Activated CD8-positive, alpha-beta memory T cell treated with anti-CD3 and anti-CD28 coated beads for 1 hour (primary cell): Measurements from ENCODE around the gene SLC38A4.

ENCODE experiments used
- DNase-seq, 2 donors: peaks; one replicate each; pipeline ENCODE4 v3.0.0-alpha.2; 2020; ENCODE audit warnings: low read depth in 1 of 2; ENCODE audit errors: extremely low read depth in 1 of 2

Gene SLC38A4

DNA sequence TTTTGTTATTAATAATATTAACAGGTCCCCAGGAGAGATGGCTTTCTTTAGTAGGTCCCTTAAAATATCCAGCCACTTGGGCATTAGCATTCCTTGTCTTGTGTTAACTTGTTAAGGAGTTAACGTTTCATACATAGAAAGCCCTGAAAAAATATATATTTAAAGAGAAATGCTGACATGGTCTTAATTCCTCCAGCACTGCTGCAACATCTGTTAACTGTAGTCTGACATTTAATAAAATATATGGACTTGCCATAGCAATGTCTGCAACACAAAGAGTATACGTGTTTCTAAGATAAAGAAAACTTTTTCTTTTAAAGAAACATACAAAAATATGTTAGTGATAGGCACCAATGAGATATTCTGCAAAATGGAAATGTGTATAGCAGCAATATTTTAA, 10.0 kb downstream of the SLC38A4 start:
- DNase-seq: no peak

DNA sequence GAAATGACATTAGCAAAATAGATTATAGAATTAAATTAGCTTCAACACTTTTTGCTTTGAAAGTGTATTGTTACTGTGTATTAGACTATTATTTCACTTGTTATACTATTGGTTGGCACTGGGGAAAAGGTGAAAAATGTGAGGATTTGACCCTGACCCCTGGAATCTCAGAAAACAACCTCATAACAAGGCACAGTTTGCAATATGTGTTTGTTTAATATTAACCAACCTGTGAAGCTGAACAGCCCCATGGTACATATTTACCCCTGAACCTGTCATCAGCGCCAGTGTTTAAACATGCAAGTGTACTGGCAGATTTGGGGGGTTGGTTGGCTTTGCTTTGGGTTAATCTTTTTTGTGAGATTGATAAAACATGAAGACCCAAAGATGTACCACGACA, 11.7 kb downstream of the SLC38A4 start:
- DNase-seq: no peak

DNA sequence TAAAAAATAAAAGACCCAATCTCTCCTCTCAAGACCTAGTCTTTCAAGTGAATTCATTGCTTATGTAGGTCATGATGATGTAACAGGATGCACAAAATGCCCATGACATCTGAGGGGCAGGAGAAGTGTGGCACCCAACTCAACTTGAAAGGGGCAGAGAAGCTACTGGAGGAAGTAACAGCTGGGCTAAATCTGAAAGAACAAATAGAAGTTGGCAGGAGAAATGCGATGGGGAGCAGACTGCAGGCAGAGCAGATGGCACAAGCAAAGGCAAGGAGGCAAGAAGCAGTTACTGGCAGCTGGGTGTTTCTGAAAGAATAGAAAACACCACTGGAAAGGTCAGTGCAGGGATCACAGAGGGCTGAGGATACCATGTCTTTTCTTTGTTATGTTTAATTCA, 14.6 kb downstream of the SLC38A4 start:
- no peak for DNase-seq

DNA sequence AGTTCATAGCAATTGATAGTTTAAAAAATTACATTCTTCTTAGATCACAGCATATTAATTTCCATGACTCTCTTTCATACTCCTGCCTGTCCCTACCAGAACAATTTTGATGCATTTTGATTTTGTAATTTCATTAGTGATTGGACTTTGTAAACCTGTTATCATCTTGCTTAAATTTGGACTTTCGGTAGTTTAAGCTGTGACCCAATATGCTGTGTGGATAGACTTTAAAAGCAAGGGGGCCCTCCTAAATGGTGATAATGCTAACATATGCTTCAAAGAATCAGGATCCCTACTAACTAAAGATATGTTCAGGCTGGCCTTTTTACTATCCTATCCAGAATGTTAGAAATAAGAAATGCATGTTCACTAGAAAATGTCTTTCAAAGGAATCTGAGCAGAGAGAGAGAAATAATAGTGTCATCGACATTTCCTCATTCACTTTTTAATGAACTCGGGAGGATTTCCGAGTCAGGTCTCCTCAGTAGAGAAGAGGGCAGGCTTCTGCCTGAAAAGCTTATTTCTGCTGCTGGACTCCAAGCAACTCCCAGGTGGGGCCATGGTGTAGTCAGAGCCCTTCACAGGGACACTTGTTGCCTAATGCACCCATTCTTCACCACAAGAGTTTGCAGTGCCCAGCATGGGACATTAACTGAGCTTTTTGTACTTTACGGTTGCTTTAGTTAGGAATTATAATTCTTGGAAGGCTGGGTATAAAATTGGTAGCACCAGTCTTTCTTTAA, 16.7 kb downstream of the SLC38A4 start:
- no peak for DNase-seq

DNA sequence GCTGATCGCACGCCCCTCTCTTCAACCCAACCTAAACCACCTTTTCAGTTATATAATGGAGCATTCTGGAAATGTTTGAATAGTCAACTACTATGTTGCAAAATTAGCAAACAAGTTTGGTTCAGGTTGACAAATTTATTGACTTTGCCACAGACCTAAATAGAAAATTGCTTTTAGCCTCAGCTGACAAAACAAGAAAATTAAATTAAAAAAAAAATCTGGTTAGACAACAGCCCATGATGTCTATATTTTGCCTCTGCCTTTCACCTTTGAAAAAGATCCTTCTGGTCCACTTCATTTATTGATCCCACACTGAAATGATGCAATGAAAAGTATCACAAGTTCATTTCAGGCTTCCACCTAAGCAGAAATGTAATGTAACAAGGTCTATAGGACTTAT, 17.5 kb downstream of the SLC38A4 start:
- DNase-seq: no peak

DNA sequence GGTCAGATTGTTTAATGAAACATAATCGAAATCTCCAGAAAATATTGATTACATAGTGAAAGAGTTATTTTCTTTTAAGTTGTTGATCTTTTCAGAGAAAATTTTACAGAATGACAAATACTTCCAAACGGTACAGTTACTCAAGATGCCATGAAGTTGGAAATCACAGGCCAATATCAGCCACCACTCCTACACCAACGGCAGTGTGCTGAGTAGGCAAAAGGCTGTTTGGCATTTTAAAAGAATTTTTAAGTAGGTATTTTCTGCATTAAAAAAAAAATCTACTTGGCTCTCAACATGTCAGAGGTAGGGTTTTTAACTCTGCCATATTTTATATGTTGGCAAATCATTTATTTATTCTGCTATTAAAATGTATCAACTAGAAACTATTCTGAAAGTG, 21.7 kb downstream of the SLC38A4 start:
- no peak for DNase-seq

DNA sequence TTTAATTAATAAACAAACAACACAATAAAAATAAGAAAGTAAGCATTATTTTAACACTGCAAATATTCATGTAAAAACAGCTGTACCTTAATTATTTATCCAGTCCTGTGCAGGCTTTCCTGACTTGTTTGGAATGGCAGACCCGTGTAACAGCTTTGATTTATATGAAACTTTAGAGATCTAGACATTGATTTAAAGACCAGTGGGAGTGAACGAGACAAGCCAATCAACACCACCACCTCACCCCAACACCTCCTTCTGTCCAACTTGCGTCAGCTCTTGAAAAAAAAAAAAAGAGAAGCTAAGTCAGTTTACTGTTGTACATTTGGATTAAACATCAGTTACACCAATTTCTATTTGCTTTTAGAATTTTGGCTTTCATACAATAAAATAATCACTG, 22.3 kb downstream of the SLC38A4 start:
- DNase-seq: no peak

DNA sequence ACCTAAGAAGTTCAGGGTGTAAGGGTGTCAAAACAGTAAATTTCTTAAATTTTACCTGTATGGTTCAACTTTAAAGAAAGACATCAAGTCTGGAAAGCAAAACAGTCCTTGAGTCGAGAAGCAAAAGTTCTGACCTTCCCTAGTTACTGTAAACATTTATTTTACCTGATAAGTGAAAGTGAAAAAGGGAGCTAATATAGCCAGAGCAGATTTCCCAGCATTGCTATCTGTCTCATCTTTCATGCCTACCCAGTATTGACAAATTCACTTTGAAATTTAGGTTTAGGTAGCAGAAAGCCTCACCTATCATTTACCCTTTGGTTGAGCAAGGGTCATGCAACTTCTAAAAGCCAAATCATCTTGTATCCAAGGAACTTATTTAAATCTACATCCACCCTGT, 24.5 kb downstream of the SLC38A4 start:
- DNase-seq: no peak

DNA sequence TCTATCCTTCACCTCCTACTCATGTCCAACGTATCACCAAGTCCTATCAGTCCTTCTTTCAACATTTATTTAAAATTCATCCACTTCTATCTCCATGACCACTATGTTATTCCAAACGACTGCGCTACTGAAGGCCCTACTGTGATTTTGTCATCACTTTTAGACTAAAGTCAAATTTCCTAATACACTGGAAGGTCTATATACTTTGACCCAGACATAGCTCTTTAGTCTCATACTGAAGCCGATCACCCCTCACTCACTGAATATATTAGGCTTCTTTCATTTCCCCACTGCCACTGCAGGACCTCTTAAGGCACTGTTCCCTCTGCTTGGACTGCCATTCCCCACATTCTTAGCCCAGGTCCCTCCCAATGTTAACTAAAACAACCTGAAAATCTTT, 25.6 kb downstream of the SLC38A4 start:
- no peak for DNase-seq

DNA sequence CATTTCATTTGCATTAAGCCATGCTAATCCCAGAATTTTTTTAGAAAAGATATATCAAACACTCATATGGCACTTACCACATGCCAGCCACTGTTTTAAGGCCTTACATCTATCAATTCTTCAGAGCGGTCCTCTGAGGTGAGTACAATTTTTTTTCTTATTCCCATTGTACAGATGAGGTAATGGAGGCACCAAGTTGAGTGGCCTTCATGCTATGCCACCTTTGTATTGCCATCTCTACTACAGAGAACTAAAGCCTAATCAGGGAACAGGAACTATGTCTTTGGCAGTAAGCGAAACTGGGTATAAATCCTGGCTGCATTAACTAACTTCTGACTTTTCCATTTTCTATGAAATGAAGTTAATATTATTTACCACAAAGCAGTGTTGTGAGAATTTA, 27.1 kb downstream of the SLC38A4 start:
- no peak for DNase-seq

DNA sequence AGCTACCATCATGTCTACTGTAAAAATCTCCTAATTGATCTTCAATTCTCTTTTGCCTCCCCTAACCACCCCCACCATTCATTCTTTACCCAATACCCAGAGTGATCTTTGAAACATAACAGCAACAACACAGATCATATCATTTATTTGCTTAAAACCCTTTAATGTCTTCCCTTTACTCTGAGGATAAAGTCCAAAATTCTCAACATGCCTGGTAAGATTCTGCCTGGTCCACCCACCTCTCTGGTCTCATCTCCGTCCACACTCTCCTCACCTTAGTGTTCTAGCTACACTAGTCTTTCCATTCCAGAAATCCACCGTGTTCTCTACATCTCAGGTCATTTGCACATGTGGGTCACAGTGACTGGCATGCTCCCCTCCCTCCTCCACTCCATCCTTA, 27.7 kb downstream of the SLC38A4 start:
- DNase-seq: no peak

DNA sequence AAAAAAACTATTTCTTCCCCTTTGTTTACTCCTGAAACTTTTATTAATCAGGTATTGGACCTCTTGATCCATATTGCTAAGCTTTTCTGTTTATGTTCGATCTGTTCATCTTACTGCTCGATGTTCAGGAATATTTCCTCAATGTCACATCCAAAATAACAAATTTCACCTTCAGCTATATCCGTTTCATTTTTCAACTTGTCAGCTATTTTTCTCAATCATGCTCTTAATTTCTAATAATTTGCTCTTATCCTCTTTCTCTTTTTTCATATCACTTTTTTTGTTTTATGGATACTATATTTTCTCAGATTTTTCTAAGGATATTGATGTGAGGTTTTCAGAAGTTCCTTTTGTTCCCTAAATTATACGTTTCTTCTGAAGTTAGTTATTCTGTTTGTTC, 29.8 kb downstream of the SLC38A4 start:
- DNase-seq: no peak

DNA sequence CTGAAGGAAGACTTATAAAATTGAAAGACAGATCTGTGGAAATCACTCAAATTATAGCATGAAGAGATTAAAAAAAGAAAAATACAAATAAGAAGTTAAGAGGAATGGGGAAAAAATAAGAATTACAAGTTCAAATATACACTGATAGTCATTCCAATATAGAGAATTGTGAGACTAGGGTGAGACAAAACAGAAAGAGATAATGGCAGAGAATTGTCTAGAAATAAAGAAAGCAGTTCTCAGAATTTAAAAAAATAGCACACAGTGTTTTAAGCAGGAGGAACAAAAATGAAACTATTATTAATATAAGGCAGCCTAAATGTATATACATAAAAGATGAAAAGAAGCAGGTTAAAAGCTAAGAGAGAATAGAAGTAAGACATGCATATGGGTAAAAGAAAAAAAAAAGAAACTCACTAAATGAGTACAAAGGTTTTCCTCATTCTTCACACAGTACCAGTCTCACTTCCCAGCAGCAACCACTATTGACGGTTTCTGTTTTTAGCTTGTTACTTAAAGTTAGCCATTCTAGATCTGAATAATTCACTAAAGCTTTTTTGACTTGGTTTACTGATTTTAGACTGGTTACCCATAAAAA, 31.1 kb downstream of the SLC38A4 start:
- no peak for DNase-seq

DNA sequence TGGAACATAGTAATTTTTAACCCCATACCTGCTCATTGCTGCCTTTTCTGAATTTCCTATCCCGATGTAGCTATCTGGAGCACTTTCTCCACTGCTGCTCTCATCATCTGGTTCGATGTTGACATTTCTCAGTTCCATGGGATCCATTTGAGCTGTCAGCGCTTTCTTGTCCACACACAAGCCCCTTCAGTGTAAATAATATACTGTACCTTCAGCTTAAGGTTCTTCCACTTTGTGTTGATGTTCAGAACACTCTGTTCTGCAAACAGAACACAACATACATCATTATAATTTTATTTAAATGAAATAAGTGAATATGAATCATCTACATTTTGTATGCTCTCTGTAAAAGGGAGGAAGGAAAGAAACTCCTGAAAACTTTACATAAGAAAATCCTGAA, 32.9 kb downstream of the SLC38A4 start:
- DNase-seq: no peak

DNA sequence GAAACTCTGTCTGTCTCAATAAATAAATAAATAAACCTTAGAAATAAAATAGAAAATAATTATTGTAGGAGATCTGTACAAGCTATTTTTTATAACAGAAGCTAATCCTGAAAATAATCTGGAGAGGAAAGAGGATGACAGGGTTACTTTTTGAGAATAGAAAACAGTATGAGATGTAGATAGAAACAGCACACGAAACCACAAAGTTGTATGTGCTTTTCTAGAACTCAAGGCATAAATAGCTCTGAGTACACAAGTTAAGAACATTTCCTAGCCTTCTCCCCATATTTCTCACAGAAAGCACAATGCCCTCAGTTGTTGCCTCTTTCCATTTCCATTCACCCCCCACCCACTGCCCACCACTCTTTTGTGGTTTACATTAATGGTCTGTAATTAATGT, 35.7 kb downstream of the SLC38A4 start:
- DNase-seq: no peak

DNA sequence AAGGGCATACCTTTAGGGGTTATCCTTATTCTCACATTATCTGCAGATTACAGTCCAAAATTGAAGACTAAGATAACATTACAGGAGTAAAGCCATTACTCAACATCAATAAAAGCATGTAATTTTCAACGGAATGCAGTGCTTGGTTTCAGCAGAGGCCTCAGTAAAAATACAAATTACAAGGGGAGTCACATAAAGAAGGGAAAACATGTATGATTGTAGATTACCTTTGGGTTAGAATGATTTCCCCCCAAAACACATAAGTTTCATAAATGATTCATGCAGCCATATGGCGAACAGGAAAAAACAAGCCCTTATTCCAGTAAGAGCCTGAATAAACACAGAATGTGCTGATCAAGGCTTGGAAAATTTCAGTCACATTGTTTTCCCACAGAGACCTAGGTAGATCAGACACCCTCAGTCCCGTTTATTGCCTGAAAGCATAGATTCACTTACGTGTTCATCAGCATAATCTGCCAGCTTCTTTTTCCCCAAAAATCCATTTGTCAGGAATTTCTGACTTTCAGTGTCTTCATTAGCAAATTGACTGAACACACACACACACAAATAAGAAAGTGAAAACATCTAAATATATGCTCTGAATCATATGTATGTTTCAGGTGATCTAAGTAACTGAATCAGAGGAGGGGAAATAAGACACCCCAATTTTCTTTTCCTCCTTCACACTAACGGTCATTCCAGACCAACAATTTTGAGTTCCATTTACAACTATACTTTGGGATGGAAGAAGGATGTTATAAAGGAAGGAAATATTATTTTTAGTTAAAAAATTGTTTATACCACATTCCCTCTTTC, 37.5 kb downstream of the SLC38A4 start:
- DNase-seq: no peak

DNA sequence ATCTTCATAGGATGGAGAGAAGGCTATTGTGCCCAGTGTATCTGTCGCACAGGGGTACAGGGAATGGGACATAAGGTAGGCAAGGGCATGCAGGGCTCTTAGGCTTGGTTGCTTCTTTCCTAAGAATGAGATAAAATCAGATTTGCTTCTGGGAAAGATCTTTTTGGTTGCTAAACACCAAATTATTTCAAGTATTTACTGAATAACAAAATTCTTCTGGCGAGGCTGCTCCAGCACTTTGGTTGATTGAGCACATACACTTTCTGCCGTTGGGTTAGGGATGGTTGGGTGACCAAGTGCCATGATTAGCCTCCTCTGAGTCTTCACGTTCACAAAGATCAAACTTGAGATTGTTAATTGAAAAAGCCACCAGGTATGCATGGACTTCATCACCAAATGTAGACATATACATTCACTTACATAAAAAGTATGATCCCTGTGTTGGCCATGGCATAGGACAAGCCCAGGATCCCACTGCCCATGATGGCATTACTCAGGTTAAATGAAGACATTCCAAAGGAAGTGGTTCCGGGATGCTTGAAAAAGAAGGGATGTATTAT, 38.2 kb downstream of the SLC38A4 start:
- DNase-seq: no peak

DNA sequence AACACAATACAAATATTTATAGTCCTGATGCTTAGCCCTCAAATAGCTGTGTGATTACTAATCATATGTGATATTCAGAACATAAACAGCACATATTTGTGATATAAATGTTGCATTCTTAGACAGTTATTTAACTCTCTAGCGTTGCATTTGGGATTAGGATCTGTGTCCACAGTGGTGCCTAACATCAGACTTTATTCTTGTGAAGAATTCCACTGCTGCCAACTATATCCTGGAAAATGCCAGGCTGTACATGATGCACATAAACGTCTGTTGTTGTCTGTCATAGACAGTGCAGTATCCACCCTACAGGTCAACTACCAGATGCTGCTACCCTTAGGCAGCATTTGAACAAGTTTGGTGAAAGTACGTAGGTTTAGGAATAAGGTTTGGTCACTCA, 39.0 kb downstream of the SLC38A4 start:
- no peak for DNase-seq

DNA sequence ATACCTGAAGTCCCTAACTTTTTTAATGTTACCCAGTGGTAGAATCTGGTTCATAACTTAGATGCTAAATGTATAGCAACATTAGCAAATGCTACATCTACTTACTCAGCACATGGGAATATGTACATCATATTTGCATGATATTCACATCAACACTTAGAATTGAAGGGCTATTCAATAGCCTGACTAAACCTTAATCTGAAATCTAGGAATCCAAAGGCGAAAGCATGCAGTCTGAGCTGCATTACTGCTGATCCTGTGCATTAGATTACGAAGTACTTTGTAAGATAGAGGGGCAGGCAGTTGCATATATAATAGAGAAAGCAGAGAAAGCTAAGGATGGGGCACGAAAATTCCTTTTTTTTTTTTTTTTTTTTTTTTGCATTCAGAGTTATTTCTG, 40.4 kb downstream of the SLC38A4 start:
- no peak for DNase-seq

DNA sequence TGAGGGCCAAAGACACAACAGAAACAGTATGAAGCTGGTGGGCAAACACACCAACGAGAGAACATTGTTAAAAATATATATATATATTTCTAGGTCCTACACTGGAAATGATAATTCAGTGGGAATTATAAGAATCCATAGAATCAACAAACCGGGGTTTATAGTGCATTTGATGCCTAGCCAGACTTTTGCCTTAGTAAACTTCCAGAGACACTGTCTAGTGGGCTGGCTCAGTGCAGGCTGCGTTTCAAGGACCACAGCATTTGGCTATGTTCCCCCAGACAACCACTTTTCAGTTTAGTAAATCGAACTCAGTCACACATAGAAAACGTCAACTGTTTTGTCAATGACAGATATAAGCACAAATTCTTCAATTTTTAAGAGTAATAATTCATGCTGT, 41.9 kb downstream of the SLC38A4 start:
- no peak for DNase-seq

DNA sequence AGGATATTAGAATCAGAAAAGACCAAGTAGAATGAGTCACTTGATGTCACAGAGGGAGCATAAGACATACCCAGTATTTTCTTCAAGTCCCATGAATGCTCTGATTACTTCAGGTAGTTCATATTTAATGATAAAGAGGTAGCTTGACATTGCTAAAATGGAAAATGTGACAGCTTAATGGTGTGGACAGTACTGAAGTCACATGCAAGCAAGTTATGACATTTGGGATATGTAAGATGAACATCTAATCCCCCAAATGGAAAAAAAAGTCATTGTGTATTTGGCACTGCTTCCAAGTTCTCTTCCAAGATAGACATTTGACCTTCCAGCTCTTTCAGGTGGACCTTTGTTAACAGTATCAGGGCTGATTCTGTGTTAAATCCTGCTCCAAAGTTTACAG, 45.9 kb downstream of the SLC38A4 start:
- no peak for DNase-seq

DNA sequence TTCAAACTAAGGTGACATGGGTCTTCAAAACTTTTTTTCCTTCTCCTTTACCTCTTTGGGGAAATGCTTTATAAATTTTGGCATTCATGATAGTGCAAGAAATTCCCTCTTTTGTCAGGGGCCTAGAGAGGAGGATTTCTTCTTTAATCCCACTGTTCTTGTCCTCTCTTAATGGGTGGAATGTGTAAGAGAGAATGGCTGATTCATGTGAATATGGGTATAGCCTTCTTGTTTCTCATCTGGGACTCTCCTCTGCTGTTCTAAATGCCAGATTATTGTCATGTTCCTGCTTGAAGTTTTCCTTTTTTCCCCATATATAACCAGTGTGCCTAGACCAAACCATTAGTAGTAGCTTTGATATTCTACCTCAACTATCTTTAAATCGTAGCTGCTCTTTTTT, 46.7 kb downstream of the SLC38A4 start:
- no peak for DNase-seq
